Right hindlimb (tissue), 1 donor: Measurements from ENCODE around the gene MKX.

Experiments used
- DNase-seq: peaks from one replicate; pipeline ENCODE4 v3.0.0-alpha.2; 2018

The MKX gene

DNA sequence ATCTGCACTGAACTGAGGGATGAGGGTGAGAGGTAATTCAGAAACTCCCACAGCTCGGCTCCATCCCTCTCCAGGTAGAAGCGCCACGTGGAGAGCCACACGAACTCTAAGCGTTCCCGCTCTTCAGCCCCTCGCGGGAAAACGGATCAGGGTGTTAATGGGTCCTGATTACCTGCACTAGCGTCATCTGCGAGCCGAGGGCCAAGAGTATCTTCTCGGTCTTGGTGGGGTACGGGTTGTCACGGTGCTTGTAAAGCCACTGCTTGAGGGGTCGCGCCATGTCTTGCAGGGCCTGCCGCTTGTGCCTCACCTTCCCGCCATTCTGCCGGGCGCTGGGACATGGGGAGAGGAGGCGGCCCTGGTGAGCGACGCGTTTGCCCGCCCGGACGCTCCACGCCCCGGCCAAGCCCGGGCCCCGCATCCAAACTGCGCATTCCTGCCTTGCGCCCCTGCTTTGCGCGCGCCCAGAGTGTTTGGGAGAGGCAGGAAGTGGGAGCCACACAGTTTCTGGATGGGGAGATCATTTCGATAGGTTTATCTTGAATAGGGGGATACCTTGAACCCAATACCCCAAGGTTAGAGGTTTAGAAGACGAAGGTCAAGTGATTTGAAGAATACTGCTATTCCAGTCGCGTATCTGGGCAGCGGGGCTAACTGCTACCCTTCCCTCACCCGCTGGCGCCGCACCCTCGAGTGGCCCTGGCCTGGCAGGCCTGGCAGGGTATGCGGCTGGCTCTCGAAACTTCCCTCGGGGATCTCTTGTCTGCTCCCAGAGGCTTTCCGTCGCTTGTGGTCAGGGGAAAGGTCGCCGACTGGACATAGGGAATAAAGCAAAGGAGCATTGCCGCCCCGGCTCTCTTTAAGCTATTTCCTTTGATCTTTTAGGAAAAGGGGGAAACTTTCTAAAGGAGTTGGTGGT, 4.2 kb downstream of the MKX start:
- DNase-seq: peak; percentile 31

DNA sequence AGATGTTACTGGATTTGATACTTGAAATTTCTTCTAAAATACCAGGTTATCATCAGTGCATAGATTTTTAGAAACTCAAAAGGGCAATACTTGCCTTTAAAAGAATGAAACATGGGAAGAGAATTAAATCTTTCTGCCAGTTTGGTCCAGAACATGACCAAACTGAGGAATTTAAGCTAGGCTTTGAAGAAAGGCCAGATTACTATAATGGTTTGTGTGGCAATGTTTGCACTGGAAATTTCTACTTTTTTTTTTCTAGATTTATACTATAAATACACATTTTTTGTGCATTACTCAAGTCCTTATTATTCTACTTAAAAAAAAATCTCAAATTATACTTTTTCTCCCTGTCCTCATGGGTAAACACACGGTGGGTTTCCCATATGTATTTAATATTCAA, 9.2 kb downstream of the MKX start:
- DNase-seq: no peak

- no peak for DNase-seq
These were observed 15.6 kb downstream of the MKX start for GRCh38 chr10:27730041-27730440.

GRCh38 chr10:27728338-27728737, 17.3 kb downstream of the MKX start:
- no peak for DNase-seq

- no peak for DNase-seq
These were observed 21.3 kb downstream of the MKX start for GRCh38 chr10:27724287-27724686.

DNA sequence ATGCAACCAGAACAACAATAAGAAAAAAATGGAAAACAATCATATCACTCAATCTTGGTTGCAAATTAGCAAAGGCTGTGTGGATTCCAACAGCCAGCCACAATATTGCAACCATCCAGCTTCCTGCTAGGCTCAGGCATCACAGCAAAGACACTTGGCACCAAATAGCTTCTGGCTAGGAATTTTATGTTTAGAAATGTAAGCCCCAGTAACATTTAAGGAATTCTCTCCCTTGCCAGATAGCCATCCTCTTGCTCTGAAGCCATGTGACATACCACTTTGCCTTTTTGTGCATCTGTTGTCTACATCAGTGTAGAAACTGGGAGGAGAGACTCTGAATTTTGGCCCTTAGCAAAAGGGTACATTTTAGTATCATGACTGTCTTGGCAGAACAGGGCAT, 22.2 kb downstream of the MKX start:
- DNase-seq: no peak

DNA sequence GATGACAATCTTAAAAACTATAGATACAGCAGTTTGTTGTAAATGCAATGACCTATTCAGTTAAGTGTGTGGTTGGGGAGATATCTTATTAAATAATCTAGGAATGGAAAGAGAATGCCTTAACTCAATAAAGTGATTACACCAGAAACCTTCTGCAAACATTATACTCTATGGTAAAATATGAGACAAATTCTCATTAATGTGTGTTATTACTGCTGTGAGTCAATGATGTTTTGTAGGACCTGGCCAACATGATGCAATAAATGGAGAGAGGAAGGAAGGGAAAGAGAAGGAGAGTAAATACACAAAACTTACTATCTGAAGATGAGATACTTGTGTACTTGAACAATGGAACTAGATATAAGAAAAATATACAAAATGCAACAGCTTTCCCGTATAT, 25.1 kb downstream of the MKX start:
- DNase-seq: no peak

DNA sequence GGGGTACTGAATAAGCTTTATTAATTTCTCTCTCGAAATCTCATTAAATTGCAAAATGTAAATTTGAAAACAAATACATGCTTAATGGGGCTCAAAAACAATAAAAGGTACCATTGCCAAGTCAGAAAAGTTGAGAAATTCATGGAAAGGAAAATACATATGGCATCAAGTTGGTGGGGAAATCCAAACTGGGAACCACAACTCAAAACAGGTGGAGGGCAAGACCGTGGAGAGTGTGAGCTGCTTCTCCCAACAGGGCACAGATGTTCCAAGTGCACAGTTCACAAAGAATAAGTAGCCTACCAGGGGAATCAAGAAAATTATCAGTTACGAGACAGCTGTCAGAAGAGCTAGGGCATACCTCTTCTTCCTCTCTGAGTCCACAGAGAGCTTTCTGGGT, 26.6 kb downstream of the MKX start:
- no peak for DNase-seq

DNA sequence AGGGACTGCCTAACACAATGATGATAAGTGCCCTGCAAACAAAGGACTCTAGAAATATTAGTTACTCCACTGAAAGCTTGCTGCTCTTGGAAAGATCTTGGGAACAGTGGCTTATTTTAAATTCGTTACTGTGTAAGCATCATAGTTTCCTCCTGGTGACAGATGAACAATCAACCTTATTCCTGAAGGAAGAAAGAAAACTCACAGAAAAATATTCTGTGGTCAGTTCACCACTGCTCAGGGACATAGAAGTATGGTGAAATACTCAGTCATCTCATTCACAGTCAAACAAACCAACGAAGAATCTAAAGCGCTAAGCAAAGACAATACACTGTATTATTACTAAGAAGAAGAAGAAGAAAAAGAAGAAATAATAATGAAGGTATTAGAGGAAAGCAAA, 27.8 kb downstream of the MKX start:
- DNase-seq: no peak

DNA sequence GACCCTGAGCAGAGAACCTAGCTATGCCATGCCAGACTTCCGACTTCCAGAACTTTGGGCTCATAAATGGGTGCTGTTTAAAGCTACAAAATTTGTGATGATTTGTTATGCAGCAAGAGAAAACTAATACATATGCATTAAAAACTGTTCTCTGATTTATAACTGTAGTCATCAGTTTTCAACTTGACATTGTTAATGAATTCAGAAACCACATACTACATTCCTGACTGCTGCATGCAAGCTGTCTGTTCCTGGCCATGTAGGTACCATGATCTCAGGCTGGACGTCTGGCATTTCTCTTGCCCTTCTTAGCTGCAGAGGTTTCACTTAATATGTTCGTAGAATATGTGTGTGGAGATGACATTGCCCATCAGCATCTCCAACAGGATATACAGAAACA, 28.4 kb downstream of the MKX start:
- no peak for DNase-seq

- no peak for DNase-seq
These were observed 29.1 kb downstream of the MKX start for GRCh38 chr10:27716521-27716920.

DNA sequence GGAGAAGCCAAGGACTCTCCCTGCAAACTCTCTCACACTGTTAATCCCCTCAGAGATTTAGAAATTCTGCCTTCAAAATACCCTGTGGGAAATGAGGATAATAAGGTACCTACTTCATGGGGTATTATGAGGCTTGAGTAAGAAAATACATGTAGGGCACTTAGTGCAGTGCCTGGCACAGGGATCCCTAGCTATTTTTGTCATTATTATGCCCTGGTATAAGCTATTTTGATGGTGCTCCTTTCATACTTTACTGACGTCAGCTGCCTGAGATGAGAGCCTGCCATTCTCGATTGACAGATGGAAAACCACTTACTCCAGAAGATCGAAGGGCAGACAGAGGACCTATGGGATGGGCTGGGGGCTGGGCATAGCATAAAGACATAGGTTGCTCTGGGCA, 30.1 kb downstream of the MKX start:
- DNase-seq: no peak

DNA sequence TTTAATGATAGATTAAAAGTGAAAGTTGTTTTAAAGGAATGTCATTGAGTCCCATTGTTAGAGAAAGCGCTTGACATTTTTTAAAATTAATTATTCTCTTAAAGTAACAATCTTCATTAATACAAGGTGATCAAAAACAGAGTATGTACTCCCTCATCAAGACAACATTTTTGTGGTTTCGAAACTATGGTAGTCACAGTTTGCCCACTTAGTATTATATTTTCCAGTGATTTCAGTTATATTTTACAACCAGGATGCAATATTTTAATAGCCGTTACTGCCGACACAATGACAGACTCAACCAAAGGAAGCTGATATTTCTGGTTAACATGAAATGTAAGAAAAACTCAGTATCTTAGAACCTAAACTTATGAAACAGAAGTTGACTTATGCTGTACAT, 31.3 kb downstream of the MKX start:
- DNase-seq: no peak

GRCh38 chr10:27713941-27714340, 31.7 kb downstream of the MKX start:
- DNase-seq: peak; percentile 78

DNA sequence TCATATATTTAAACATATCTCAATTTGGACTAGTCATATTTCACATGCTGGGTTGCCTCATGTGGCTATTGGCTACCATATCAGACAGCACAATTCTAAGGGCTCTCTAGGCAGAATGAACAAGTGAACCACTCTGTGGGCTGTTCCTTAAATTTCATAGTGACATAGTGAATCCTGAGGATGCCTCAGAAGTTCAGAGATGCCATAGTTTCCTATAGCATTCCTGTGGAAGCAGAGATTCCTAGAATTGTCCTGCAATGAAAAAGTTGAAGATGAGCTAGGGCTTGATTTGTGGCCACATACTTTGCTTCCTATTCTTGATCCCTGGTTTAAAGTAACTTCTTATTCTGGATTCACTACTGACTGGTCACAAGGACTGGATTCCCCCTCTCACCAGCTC, 35.6 kb downstream of the MKX start:
- no peak for DNase-seq

DNA sequence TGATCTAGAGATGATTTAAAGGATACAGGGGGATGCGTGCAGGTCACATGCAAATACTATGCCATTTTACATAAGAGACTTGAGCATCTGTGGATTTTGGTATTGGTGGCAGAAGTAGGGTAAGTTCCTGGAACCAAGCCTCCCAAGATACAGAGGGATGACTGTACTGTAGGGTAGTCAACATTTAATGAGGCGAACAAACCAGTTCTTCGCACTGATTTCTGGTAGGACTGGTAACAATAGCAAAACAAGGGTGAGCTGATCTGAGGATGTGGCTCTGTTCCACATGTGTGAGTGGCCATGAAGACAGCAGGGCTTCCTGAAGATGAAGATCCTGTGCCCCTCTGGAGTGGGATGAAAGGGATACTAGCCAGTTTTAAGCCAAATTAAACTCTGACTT, 36.3 kb downstream of the MKX start:
- DNase-seq: no peak

DNA sequence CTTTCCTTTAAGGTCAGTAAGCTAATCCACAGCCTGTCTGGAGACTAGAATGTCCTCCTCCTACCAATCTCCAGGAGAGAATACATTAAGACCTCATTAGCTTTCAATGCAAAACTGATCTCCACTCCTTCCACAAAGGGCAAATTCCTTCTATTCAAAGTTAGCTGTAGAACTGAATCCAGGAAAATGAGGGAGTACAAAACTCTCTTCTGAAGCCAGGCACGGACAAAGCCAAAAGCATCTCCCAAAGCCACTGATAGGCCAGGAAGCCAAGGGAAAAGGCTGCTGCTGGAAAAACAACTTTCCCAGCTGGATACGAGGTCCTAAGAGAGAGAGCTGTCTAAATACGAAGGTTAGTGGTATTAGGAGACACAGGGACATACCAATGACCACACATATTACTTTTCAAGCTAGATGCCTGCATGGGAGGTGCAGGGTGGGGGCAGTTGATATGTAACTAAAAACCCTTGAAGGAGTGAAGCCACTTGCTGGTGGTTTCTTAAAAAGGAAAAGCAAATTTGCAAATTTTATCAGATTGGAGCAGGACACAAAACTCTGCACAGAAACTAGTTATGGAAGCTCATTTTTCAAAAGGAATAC, 43.6 kb downstream of the MKX start:
- DNase-seq: peak; percentile 59

DNA sequence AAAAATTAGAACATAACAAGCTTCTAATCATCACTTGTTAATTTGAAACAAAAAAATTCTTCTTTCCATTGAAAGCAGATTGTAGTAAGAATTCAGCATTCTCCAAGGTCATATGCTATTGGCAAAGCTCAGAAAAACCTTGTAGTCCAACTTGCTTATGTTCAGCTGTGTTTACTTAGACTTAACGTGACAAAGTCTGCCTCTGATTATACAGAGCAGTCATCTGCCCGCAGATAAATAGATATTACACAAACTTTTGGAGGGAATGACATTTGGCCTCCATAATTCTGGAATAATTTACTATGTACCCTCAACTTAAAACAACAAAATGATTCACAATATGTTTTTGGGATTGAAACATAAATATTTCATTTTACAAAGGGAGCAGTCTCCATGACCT, 45.8 kb downstream of the MKX start:
- DNase-seq: no peak

DNA sequence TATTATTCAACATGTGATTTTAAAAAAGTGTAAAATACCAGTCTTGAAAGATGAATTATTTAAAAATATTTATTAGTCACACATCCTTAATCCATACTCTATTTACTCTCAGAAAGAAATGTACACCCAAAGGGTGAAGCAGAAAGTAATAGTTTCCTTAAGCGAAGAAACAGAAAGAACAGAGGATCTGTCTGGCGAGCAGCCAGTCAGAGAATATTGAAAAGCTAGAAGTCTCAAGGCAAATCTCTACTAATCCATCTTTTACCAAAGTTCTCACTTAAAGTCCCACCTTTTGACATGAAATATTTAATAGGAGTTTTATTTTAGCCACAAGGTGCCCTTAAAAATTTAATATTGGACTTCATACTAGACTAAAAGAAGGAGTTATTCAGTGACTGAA, 46.7 kb downstream of the MKX start:
- no peak for DNase-seq

- DNase-seq: no peak
These were observed 49.2 kb downstream of the MKX start for GRCh38 chr10:27696466-27696865.

DNA sequence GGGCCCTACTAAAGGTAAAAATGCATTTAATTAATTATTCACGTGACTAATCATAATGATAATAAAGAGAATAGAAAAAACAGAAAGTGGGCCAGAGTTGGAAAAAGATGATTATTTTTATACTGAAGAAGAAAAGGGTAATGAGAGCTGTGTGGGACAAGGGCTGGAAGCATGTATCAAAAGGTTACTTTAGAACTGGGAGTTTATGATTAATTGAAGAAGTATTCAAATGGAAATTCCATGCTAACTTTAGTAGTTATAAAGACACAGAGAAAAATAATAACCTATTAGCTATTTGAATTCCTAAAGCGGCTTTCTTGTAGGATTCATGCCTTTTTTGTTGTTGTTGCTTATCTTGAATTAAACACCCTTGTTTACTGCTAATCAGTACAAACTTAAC, 49.9 kb downstream of the MKX start:
- no peak for DNase-seq

DNA sequence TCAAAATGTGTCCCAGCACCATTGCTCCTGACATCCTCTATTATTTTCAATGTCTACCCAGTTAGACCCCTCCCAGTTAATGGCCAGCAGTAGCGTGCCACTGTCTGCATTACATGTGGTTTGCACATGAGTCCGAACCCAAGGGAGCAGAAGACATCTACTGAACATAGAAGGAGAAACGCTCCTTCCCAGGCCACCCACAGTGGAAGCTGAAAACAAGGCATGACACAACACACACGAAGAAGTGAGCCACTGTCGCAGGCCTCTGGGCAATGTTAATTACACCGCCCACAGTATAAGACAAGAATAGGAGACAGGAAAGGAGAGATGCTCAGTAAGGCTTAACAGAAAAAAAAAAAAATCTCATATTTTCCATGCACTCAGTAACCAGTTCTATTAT, 50.5 kb downstream of the MKX start:
- DNase-seq: no peak

- DNase-seq: no peak
These were observed 53.0 kb downstream of the MKX start for GRCh38 chr10:27692663-27693062.

- DNase-seq: no peak
These were observed 56.6 kb downstream of the MKX start for GRCh38 chr10:27688991-27689390.

DNA sequence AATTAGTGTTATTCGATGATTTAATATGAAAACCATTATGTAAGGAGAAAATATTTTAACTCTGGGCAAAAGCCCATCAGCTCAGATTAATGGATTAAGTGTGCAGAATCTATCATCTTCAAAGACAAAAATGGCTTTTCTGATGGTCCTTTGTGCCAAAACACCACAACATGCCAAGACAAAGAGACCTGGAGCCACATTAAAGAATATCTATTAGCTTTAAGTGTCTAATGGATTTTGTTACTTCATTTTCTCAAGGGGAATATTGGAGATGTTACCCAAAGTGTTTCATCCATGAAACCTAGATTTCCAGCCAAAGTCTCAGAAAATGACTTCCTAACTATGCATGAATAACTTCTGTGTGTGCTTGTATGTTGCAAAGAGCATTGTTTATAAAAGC, 57.3 kb downstream of the MKX start:
- DNase-seq: no peak
